Neural cell (in vitro differentiated cells): Measurements from ENCODE around the gene SEMA4F. TPM values are rescaled to one million over a fixed set of nuclear protein-coding genes. Genes with fewer than 3 reads are reported as not detected.

Source experiments
- H2AFZ ChIP-seq: fragments of 200-600, 300-800 bp; sonication (generic), shearing (Covaris generic); 2 replicates; pipeline ENCODE4 v1.6.0; 2014; ENCODE audit warnings: low read depth, mild to moderate bottlenecking, antibody characterized with exemption, low read length, moderate library complexity
- H3F3A ChIP-seq: fragments of 200-600 bp; shearing (Covaris generic); 2 replicates; pipeline ENCODE4 v1.6.1; 2016; ENCODE audit warnings: mild to moderate bottlenecking, moderate library complexity, mixed read lengths, antibody characterized with exemption, low read length; ENCODE audit not compliant: insufficient read depth, poor library complexity, severe bottlenecking
- H3K27ac ChIP-seq: fragments of 200-600, 300-800 bp; sonication (generic), shearing (Covaris generic); 2 replicates; pipeline ENCODE4 v1.5.1; 2014; ENCODE audit warnings: mild to moderate bottlenecking, low read length, moderate library complexity
- H3K27me3 ChIP-seq: fragments of 300-800, 200-600 bp; sonication (generic), shearing (Covaris generic); 2 replicates; pipeline ENCODE4 v1.6.0; 2014; ENCODE audit warnings: mild to moderate bottlenecking, low read depth, low read length, moderate library complexity; ENCODE audit not compliant: insufficient read depth
- H3K36me3 ChIP-seq: fragments of 300-800, 200-600 bp; sonication (generic), shearing (Covaris generic); 2 replicates; pipeline ENCODE4 v1.5.1; 2014; ENCODE audit warnings: mild to moderate bottlenecking, antibody characterized with exemption, low read length, moderate library complexity; ENCODE audit not compliant: insufficient read depth
- H3K4me2 ChIP-seq: fragments of 300-800, 200-600 bp; sonication (generic), shearing (Covaris generic); 2 replicates; pipeline ENCODE4 v1.6.0; 2014; ENCODE audit warnings: mild to moderate bottlenecking, low read length
- H3K4me3 ChIP-seq: fragments of 300-800, 200-600 bp; sonication (generic), shearing (Covaris generic); 2 replicates; pipeline ENCODE4 v1.5.1; 2014; ENCODE audit warnings: mild to moderate bottlenecking, low read length, moderate library complexity
- H3K79me2 ChIP-seq: fragments of 200-600 bp; shearing (Covaris generic); replicated peaks from 2 replicates; pipeline ENCODE4 v1.6.0; 2014; ENCODE audit warnings: mild to moderate bottlenecking, low read length, moderate library complexity; ENCODE audit not compliant: insufficient read depth
- H3K9ac ChIP-seq: fragments of 300-800, 200-600 bp; sonication (generic), shearing (Covaris generic); 2 replicates; pipeline ENCODE4 v1.6.1; 2016; ENCODE audit warnings: mild to moderate bottlenecking, low read length, mixed read lengths
- H3K9me2 ChIP-seq: fragments of 200-600 bp; shearing (Covaris generic); 2 replicates; pipeline ENCODE4 v1.6.1; 2016; ENCODE audit warnings: mild to moderate bottlenecking, low read length, mixed read lengths; ENCODE audit not compliant: insufficient read depth
- H3K9me3 ChIP-seq: fragments of 200-600, 300-800 bp; sonication (generic), shearing (Covaris generic); 2 replicates; pipeline ENCODE4 v1.6.1; 2016; ENCODE audit warnings: mild to moderate bottlenecking, mixed run types, low read length, moderate library complexity, mixed read lengths
- H4K20me1 ChIP-seq: fragments of 200-600 bp; shearing (Covaris generic); 2 replicates; pipeline ENCODE4 v1.6.1; 2016; ENCODE audit warnings: mild to moderate bottlenecking, mixed run types; ENCODE audit not compliant: insufficient read depth
- CTCF ChIP-seq: fragments of 450-650 bp; IDR thresholded peaks from 2 replicates; pipeline ENCODE4 v1.5.1; 2014; ENCODE audit warnings: antibody characterized with exemption, mild to moderate bottlenecking, moderate library complexity; ENCODE audit not compliant: poor library complexity, severe bottlenecking
- EP300 ChIP-seq: fragments of 450-650 bp; conservative IDR thresholded peaks from 2 replicates; pipeline ENCODE4 v1.6.1; 2014; ENCODE audit warnings: antibody characterized with exemption, mild to moderate bottlenecking, moderate library complexity; ENCODE audit not compliant: poor library complexity, severe bottlenecking
- EZH2 ChIP-seq: fragments of 200-600, 300-800 bp; shearing (Covaris generic), sonication (generic); IDR thresholded peaks from 2 replicates; pipeline ENCODE4 v1.6.1; 2014; ENCODE audit warnings: antibody characterized with exemption, low read length, borderline replicate concordance, mild to moderate bottlenecking; ENCODE audit not compliant: insufficient read depth, poor library complexity, severe bottlenecking
- MXI1 ChIP-seq: fragments of 450-650 bp; conservative IDR thresholded peaks from 2 replicates; pipeline ENCODE4 v1.6.1; 2014; ENCODE audit warnings: antibody characterized with exemption, mild to moderate bottlenecking; ENCODE audit not compliant: poor library complexity, severe bottlenecking
- POLR2AphosphoS5 ChIP-seq: IDR thresholded peaks from 2 replicates; pipeline ENCODE4 v1.6.1; 2012
- RAD21 ChIP-seq: fragments of 450-650 bp; conservative IDR thresholded peaks from 2 replicates; pipeline ENCODE4 v1.6.1; 2014; ENCODE audit warnings: antibody characterized with exemption, mild to moderate bottlenecking, moderate library complexity
- REST ChIP-seq: IDR thresholded peaks from 2 replicates; pipeline ENCODE4 v1.6.1; 2012; ENCODE audit warnings: borderline replicate concordance
- SMC3 ChIP-seq: fragments of 450-650 bp; conservative IDR thresholded peaks from 2 replicates; pipeline ENCODE4 v1.6.1; 2014; ENCODE audit warnings: antibody characterized with exemption, mild to moderate bottlenecking, moderate library complexity; ENCODE audit not compliant: poor library complexity
- TAF1 ChIP-seq: IDR thresholded peaks from 2 replicates; pipeline ENCODE4 v1.6.1; 2012; ENCODE audit warnings: low read depth
- polyA plus RNA-seq: library from polyadenylated mRNA; depleted of rRNA; stranded (reverse); fragments of >200 nt; gene quantifications from 2 replicates; pipeline ENCODE4 v1.2.3, GENCODE V29; 2014

SEMA4F gene
- polyA plus RNA-seq, 1 donor from 2014 or later: 18.2 TPM

DNA sequence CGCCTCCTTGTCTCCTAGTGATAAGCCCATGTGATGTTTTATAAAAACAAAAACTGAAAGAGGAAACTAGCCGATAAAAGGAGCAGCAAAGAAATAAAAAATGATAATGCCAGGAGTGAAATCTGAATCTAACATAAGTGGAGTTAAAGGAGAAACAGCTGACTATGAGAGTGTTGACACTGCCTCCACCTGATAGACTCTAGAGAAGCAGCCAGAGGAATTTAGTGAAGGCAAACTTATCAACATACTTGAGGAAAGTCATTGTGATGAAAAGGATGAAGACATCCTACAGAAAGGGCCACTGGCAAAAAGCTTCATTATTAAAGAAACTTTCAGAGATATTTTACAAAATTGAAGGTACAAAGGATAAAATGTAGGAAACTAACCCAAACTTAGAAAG, 7.8 kb upstream of the SEMA4F start:
- H3K36me3 ChIP-seq: no peaks in the 10 kb centered on the region
- no peak overlapping the region for H3K4me3 ChIP-seq
- H3K9me3 ChIP-seq: no peaks in the 10 kb centered on the region
- no peaks in the 10 kb centered on the region for H3K79me2 ChIP-seq
- H3K27me3 ChIP-seq: peaks cover 7% of the 10 kb centered on the region
- H4K20me1 ChIP-seq: no peaks in the 10 kb centered on the region
- no peak overlapping the region for H3K4me2 ChIP-seq
- no peak overlapping the region for H3K9ac ChIP-seq
- no peak overlapping the region for H2AFZ ChIP-seq
- TF ChIP-seq EP300 (no peak), POLR2AphosphoS5 (no peak), TAF1 (no peak), SMC3 (no peak), REST (no peak), CTCF (no peak), EZH2 (no peak), RAD21 (no peak), MXI1 (no peak)
- H3K9me2 ChIP-seq: no peaks in the 10 kb centered on the region
- no peak overlapping the region for H3K27ac ChIP-seq
- no peaks in the 10 kb centered on the region for H3F3A ChIP-seq

GRCh38 chr2:74646834-74647482, 7.1 kb upstream of the SEMA4F start:
- Histone ChIP-seq H3K4me3 (no peak overlapping the region), H3K79me2 (no peaks in the 10 kb centered on the region), H3K9ac (no peak overlapping the region), H3K27ac (no peak overlapping the region), H4K20me1 (no peaks in the 10 kb centered on the region), H3K36me3 (no peaks in the 10 kb centered on the region), H3K9me3 (no peaks in the 10 kb centered on the region), H3K4me2 (no peak overlapping the region), H3F3A (no peaks in the 10 kb centered on the region), H2AFZ (no peak overlapping the region), H3K27me3 (peaks cover 7% of the 10 kb centered on the region), H3K9me2 (no peaks in the 10 kb centered on the region)
- TF ChIP-seq TAF1: no peak
- TF ChIP-seq MXI1: no peak
- TF ChIP-seq REST: no peak
- TF ChIP-seq POLR2AphosphoS5: no peak
- no peak for TF ChIP-seq SMC3
